SK-N-SH treated with all-trans-retinoic acid at 6 μM for 48 hours (cell line): Measurements from ENCODE around the gene SLC26A8.

Experiments
- TF ChIP-seq, protein P1 (sequence below): fragments of 250-450 bp; sonication (Bioruptor Pico); IDR thresholded peaks from 2 replicates; pipeline ENCODE4 v1.8.0; 2021; ENCODE audit warnings: low read depth, mild to moderate bottlenecking, moderate library complexity, borderline replicate concordance
- TF ChIP-seq, protein P2 (sequence below): fragments of 250-450 bp; sonication (Bioruptor Pico); IDR thresholded peaks from 2 replicates; pipeline ENCODE4 v1.8.0; 2020; ENCODE audit warnings: mild to moderate bottlenecking, moderate library complexity, borderline replicate concordance
- TF ChIP-seq, protein P3 (sequence below): fragments of 250-450 bp; sonication (Bioruptor Pico); IDR thresholded peaks from 2 replicates; pipeline ENCODE4 v1.5.1; 2020; ENCODE audit warnings: low read depth, mild to moderate bottlenecking, moderate library complexity

DNA sequence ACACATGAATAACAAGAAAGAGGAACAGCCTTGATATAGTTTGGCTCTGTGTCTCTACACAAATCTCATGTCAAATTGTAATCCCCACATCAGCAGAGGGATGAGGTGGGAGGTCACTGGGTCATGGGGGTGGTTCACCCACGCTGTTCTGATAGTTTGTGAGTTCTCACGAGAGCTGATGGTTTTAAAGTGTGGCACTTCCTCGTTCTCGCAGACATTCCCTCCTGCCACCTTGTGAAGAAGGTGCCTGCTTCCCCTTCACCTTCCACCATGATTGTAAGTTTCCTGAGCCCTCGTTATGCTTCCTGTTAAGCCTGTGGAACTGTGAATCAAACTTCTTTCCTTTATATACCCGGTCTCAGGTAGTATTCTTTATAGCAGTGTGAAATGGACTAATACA is 116.7 kb downstream of the SLC26A8 start:
- TF ChIP-seq, protein P1, sequence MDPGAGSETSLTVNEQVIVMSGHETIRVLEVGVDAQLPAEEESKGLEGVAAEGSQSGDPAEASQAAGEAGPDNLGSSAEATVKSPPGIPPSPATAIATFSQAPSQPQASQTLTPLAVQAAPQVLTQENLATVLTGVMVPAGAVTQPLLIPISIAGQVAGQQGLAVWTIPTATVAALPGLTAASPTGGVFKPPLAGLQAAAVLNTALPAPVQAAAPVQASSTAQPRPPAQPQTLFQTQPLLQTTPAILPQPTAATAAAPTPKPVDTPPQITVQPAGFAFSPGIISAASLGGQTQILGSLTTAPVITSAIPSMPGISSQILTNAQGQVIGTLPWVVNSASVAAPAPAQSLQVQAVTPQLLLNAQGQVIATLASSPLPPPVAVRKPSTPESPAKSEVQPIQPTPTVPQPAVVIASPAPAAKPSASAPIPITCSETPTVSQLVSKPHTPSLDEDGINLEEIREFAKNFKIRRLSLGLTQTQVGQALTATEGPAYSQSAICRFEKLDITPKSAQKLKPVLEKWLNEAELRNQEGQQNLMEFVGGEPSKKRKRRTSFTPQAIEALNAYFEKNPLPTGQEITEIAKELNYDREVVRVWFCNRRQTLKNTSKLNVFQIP = no peak
- TF ChIP-seq, protein P2, sequence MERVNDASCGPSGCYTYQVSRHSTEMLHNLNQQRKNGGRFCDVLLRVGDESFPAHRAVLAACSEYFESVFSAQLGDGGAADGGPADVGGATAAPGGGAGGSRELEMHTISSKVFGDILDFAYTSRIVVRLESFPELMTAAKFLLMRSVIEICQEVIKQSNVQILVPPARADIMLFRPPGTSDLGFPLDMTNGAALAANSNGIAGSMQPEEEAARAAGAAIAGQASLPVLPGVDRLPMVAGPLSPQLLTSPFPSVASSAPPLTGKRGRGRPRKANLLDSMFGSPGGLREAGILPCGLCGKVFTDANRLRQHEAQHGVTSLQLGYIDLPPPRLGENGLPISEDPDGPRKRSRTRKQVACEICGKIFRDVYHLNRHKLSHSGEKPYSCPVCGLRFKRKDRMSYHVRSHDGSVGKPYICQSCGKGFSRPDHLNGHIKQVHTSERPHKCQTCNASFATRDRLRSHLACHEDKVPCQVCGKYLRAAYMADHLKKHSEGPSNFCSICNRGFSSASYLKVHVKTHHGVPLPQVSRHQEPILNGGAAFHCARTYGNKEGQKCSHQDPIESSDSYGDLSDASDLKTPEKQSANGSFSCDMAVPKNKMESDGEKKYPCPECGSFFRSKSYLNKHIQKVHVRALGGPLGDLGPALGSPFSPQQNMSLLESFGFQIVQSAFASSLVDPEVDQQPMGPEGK (CRISPR knock-in tag) = no peak
- TF ChIP-seq, protein P3, sequence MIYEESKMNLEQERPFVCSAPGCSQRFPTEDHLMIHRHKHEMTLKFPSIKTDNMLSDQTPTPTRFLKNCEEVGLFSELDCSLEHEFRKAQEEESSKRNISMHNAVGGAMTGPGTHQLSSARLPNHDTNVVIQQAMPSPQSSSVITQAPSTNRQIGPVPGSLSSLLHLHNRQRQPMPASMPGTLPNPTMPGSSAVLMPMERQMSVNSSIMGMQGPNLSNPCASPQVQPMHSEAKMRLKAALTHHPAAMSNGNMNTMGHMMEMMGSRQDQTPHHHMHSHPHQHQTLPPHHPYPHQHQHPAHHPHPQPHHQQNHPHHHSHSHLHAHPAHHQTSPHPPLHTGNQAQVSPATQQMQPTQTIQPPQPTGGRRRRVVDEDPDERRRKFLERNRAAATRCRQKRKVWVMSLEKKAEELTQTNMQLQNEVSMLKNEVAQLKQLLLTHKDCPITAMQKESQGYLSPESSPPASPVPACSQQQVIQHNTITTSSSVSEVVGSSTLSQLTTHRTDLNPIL (CRISPR knock-in tag) = no peak
